Tibial artery (tissue), 4 donors: ENCODE measurements around the gene TLL1.

Source experiments
- DNase-seq, 2 donors: peaks; one replicate each; pipeline ENCODE4 v3.0.0-alpha.2; 2019
- H3K27ac ChIP-seq, 2 donors: fragments of 200-600 bp; sonication (generic) in 1 of 2; 1 replicate in 1 of 2; 2 replicates in 1 of 2; pipeline ENCODE4 v1.5.1; 2018 to 2019; ENCODE audit warnings: mild to moderate bottlenecking in 1 of 2
- H3K27me3 ChIP-seq, 2 donors: fragments of 200-600 bp; sonication (generic) in 1 of 2; one replicate each; pipeline versions ENCODE4 v1.5.1 to v1.6.0; 2016 to 2019
- H3K36me3 ChIP-seq, 3 donors: fragments of 200-600 bp; sonication (generic) in 2 of 3; one replicate each; pipeline ENCODE4 v1.5.1; 2016 to 2019; ENCODE audit warnings: mild to moderate bottlenecking in 2 of 3
- H3K4me1 ChIP-seq, 4 donors: fragments of 200-600 bp; sonication (generic) in 2 of 4; 1 replicate in 3 of 4; 2 replicates in 1 of 4; pipeline ENCODE4 v1.5.1; 2016 to 2019
- H3K4me3 ChIP-seq, 2 donors: fragments of 200-600 bp; sonication (generic) in 1 of 2; 1 replicate in 1 of 2; 2 replicates in 1 of 2; pipeline ENCODE4 v1.5.1; 2018 to 2019; ENCODE audit warnings: mild to moderate bottlenecking in 2 of 2
- H3K9me3 ChIP-seq, 3 donors: fragments of 200-600 bp; sonication (generic) in 1 of 3; one replicate each; pipeline ENCODE4 v1.5.1; 2016 to 2019
- intact Hi-C: fragments of 100-400 bp; cut with DNase I; formaldehyde crosslinking; loops from one replicate; pipeline ENCODE4 v1.15.0; 2023; ENCODE audit warnings: low total_unique reads
- TF ChIP-seq, protein P1 (sequence below), 2 experiments: fragments of 200-600 bp in 1 of 2; fragments of 450-650 bp in 1 of 2; IDR thresholded peaks; one replicate each; pipeline ENCODE4 v1.5.1; 2017 to 2019; ENCODE audit warnings: antibody characterized with exemption in 2 of 2, mild to moderate bottlenecking in 1 of 2, moderate library complexity in 1 of 2

Gene TLL1

GRCh38 chr4:166073783-166074182 lies 200.7 kb downstream of the TLL1 start:
- Histone ChIP-seq H3K9me3 (no peaks in the 10 kb centered on the region), H3K4me1 (no peaks in the 10 kb centered on the region), H3K4me3 (no peak overlapping the region), H3K27me3 (no peaks in the 10 kb centered on the region), H3K27ac (no peak overlapping the region), H3K36me3 (no peaks in the 10 kb centered on the region)
- intact Hi-C loops: no loop called here
- TF ChIP-seq, protein P1, sequence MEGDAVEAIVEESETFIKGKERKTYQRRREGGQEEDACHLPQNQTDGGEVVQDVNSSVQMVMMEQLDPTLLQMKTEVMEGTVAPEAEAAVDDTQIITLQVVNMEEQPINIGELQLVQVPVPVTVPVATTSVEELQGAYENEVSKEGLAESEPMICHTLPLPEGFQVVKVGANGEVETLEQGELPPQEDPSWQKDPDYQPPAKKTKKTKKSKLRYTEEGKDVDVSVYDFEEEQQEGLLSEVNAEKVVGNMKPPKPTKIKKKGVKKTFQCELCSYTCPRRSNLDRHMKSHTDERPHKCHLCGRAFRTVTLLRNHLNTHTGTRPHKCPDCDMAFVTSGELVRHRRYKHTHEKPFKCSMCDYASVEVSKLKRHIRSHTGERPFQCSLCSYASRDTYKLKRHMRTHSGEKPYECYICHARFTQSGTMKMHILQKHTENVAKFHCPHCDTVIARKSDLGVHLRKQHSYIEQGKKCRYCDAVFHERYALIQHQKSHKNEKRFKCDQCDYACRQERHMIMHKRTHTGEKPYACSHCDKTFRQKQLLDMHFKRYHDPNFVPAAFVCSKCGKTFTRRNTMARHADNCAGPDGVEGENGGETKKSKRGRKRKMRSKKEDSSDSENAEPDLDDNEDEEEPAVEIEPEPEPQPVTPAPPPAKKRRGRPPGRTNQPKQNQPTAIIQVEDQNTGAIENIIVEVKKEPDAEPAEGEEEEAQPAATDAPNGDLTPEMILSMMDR (IDR thresholded peaks at IDR 0.05): no peak
- DNase-seq: no peak

GRCh38 chr4:166075599-166075998 lies 202.6 kb downstream of the TLL1 start:
- Histone ChIP-seq H3K27me3 (no peaks in the 10 kb centered on the region), H3K9me3 (no peaks in the 10 kb centered on the region), H3K27ac (no peak overlapping the region), H3K4me1 (no peaks in the 10 kb centered on the region), H3K36me3 (no peaks in the 10 kb centered on the region), H3K4me3 (no peak overlapping the region)
- intact Hi-C loops: no loop called here
- TF ChIP-seq, protein P1 (IDR thresholded peaks at IDR 0.05): no peak
- DNase-seq: no peak

- H3K4me3 ChIP-seq: no peak overlapping the region
- no peak overlapping the region for H3K27ac ChIP-seq
- H3K36me3 ChIP-seq: no peaks in the 10 kb centered on the region
- H3K4me1 ChIP-seq: no peaks in the 10 kb centered on the region
- no peaks in the 10 kb centered on the region for H3K27me3 ChIP-seq
- DNase-seq: no peak
- intact Hi-C loops: no loop called here
- TF ChIP-seq, protein P1 (IDR thresholded peaks at IDR 0.05): no peak
- no peaks in the 10 kb centered on the region for H3K9me3 ChIP-seq
Measured at GRCh38 chr4:166077782-166078181, 204.7 kb downstream of the TLL1 start.

DNA sequence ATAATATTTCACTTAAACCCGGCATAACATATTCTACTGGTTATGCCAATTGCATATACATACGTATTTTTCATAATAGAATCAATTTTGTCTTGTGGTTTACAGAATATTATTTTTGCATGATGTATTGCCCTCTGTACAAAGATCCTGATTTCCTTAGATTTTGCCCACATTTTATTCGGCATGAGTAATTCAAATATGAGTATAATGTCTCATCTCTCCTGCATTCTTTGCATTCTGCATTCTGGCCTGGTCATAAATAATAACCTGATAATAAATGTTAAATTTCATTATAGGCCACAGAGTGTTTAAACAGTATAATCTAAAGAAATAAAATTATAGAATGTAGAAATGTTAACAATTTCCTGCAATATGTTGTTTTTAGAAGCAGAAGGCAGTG lies 205.3 kb downstream of the TLL1 start:
- H3K4me1 ChIP-seq: no peaks in the 10 kb centered on the region
- intact Hi-C loops: no loop called here

GRCh38 chr4:166078955-166079354 lies 205.9 kb downstream of the TLL1 start:
- TF ChIP-seq, protein P1 (IDR thresholded peaks at IDR 0.05): no peak
- no peaks in the 10 kb centered on the region for H3K4me1 ChIP-seq
- no peaks in the 10 kb centered on the region for H3K36me3 ChIP-seq
- no peak overlapping the region for H3K4me3 ChIP-seq
- no peak overlapping the region for H3K27ac ChIP-seq
- H3K27me3 ChIP-seq: no peaks in the 10 kb centered on the region
- H3K9me3 ChIP-seq: no peaks in the 10 kb centered on the region
- DNase-seq: no peak
- intact Hi-C loops: no loop called here

More for the DNA sequence above, 205.3 kb downstream of the TLL1 start:
- no peak for DNase-seq
- Histone ChIP-seq H3K36me3 (no peaks in the 10 kb centered on the region), H3K4me3 (no peak overlapping the region), H3K9me3 (no peaks in the 10 kb centered on the region), H3K27ac (no peak overlapping the region), H3K27me3 (no peaks in the 10 kb centered on the region)
- TF ChIP-seq, protein P1 (IDR thresholded peaks at IDR 0.05): no peak

DNA sequence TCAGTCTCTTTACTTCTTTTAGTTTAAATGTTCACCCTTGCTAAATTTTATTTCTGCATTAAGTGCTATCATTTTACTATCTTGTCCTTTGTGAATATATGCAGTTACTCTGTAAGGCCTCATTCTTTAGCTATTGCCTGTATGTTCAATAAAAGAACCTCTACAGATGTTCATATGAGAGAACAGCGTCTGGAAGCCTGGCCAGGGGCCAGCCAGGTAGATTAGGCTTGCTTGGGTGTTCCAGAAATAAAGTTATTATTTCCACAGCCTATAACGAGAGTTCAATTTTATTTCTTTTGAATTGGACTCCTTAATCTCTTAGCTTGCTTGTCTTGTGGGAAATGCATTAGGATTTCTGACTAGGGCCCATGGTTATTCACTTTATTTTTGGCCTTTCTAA lies 214.5 kb downstream of the TLL1 start:
- no peak overlapping the region for H3K27ac ChIP-seq
- TF ChIP-seq, protein P1 (IDR thresholded peaks at IDR 0.05): no peak
- no peaks in the 10 kb centered on the region for H3K4me1 ChIP-seq
- no peaks in the 10 kb centered on the region for H3K9me3 ChIP-seq
- intact Hi-C loops: no loop called here
- DNase-seq: no peak
- no peak overlapping the region for H3K4me3 ChIP-seq
- no peaks in the 10 kb centered on the region for H3K36me3 ChIP-seq
- no peaks in the 10 kb centered on the region for H3K27me3 ChIP-seq
